GM12878 (cell line): ENCODE measurements around the gene VPS52. TPM values are rescaled to one million over a fixed set of nuclear protein-coding genes. Genes with fewer than 3 reads are reported as not detected.
A peak's percentile ranks its signal among the peaks of the same experiment; 100 is the strongest.

ENCODE experiments used
- CREM ChIP-seq: IDR thresholded peaks from 2 replicates; pipeline ENCODE4 v1.6.1; 2014; ENCODE audit warnings: antibody characterized with exemption, low read depth
- DPF2 ChIP-seq: fragments of 450-650 bp; IDR thresholded peaks from 2 replicates; pipeline ENCODE4 v1.6.1; 2017; ENCODE audit warnings: mild to moderate bottlenecking
- FOXK2 ChIP-seq: fragments of 450-650 bp; IDR thresholded peaks from 2 replicates; pipeline ENCODE4 v1.6.1; 2017; ENCODE audit warnings: mild to moderate bottlenecking, moderate library complexity
- IKZF1 ChIP-seq: fragments of 450-650 bp; conservative IDR thresholded peaks from 2 replicates; pipeline ENCODE4 v1.6.1; 2017; ENCODE audit warnings: antibody characterized with exemption, mild to moderate bottlenecking
- MEF2A ChIP-seq: IDR thresholded peaks from 2 replicates; pipeline ENCODE4 v1.6.1; 2011; ENCODE audit warnings: low read depth, mild to moderate bottlenecking, low read length, moderate library complexity; ENCODE audit not compliant: insufficient read depth
- MTA2 ChIP-seq: fragments of 450-650 bp; IDR thresholded peaks from 2 replicates; pipeline ENCODE4 v1.6.1; 2016; ENCODE audit warnings: low read depth, mild to moderate bottlenecking, moderate library complexity
- NFYB ChIP-seq: IDR thresholded peaks from 2 replicates; pipeline ENCODE4 v1.6.1; 2011; ENCODE audit warnings: low read depth, mild to moderate bottlenecking, low read length, improper control_type of control experiment, moderate library complexity; ENCODE audit not compliant: insufficient read depth
- POLR2AphosphoS2 ChIP-seq: IDR thresholded peaks from 2 replicates; pipeline ENCODE4 v1.6.1; 2011; ENCODE audit warnings: low read depth, mild to moderate bottlenecking, low read length, improper control_type of control experiment, moderate library complexity
- POLR2AphosphoS5 ChIP-seq: IDR thresholded peaks from 2 replicates; pipeline ENCODE4 v1.6.1; 2011; ENCODE audit warnings: mild to moderate bottlenecking, low read length, inconsistent platforms
- RBBP5 ChIP-seq: fragments of 200-600 bp; sonication (generic); conservative IDR thresholded peaks from 2 replicates; pipeline ENCODE4 v1.6.1; 2016
- RELB ChIP-seq: fragments of 450-650 bp; IDR thresholded peaks from 2 replicates; pipeline ENCODE4 v1.6.1; 2017; ENCODE audit warnings: low read depth, mild to moderate bottlenecking, moderate library complexity
- TAF1 ChIP-seq: IDR thresholded peaks from 2 replicates; pipeline ENCODE4 v1.6.1; 2011; ENCODE audit warnings: mild to moderate bottlenecking, low read depth, low read length, borderline replicate concordance
- TCF3 ChIP-seq: IDR thresholded peaks from 2 replicates; pipeline ENCODE4 v1.6.1; 2012; ENCODE audit warnings: low read depth, mild to moderate bottlenecking, low read length, borderline replicate concordance; ENCODE audit not compliant: insufficient read depth
- ZBTB33 ChIP-seq: fragments of 450-650 bp; IDR thresholded peaks from 2 replicates; pipeline ENCODE4 v1.6.1; 2017; ENCODE audit warnings: mild to moderate bottlenecking
- ZNF384 ChIP-seq: IDR thresholded peaks from 2 replicates; pipeline ENCODE4 v1.6.1; 2012; ENCODE audit warnings: low read depth, mild to moderate bottlenecking, low read length, improper control_type of control experiment, borderline replicate concordance
- ZNF622 ChIP-seq: fragments of 450-650 bp; IDR thresholded peaks from 2 replicates; pipeline ENCODE4 v1.6.1; 2017; ENCODE audit warnings: mild to moderate bottlenecking, inconsistent platforms
- polyA plus RNA-seq, 11 experiments: library from polyadenylated mRNA; depleted of rRNA in 4 of 11; unstranded in 6 of 11; stranded (reverse) in 5 of 11; fragments of >200 nt; fragmentation: Nextera tagmentation in 4 of 11; fragmentation: Illumina TruSeq in 1 of 11; extraction: Ambion mirVana in 4 of 11; extraction: Trizol in 1 of 11; gene quantifications; 1 replicate in 1 of 11; 2 replicates in 10 of 11; pipeline versions ENCODE4 v1.2.1 to v1.2.3, GENCODE V29; 2011 to 2016; ENCODE audit warnings: inconsistent platforms in 2 of 11, missing spikeins in 2 of 11, low read depth in 1 of 11
- total RNA-seq, 4 experiments: library from RNA; depleted of rRNA in 3 of 4; stranded (reverse); fragments of >200 nt in 3 of 4; fragmentation: Illumina TruSeq in 1 of 4; extraction: Trizol in 1 of 4; gene quantifications; 2 replicates each; pipeline versions ENCODE4 v1.2.1 to v1.2.3, GENCODE V29; 2013 to 2021
- TF ChIP-seq, protein P1 (sequence below): IDR thresholded peaks from 2 replicates; pipeline ENCODE4 v1.6.1; 2012; ENCODE audit warnings: mild to moderate bottlenecking, low read depth, low read length
- TF ChIP-seq, protein P2 (sequence below): fragments of 150-350 bp; IDR thresholded peaks from 2 replicates; pipeline ENCODE4 v1.6.1; 2014; ENCODE audit warnings: mild to moderate bottlenecking, low read depth, low read length
- TF ChIP-seq, protein P3 (sequence below): IDR thresholded peaks from 2 replicates; pipeline ENCODE4 v1.6.1; 2011; ENCODE audit warnings: low read depth, mild to moderate bottlenecking, low read length, moderate library complexity, borderline replicate concordance; ENCODE audit errors: extremely low read depth

The VPS52 gene
- total and polyA plus RNA-seq, 10 of the 15 experiments (the other 5 are each of a cell fraction or from before 2014, with no cell fraction given): 11.3 to 52.7 (median 36.7) TPM

DNA sequence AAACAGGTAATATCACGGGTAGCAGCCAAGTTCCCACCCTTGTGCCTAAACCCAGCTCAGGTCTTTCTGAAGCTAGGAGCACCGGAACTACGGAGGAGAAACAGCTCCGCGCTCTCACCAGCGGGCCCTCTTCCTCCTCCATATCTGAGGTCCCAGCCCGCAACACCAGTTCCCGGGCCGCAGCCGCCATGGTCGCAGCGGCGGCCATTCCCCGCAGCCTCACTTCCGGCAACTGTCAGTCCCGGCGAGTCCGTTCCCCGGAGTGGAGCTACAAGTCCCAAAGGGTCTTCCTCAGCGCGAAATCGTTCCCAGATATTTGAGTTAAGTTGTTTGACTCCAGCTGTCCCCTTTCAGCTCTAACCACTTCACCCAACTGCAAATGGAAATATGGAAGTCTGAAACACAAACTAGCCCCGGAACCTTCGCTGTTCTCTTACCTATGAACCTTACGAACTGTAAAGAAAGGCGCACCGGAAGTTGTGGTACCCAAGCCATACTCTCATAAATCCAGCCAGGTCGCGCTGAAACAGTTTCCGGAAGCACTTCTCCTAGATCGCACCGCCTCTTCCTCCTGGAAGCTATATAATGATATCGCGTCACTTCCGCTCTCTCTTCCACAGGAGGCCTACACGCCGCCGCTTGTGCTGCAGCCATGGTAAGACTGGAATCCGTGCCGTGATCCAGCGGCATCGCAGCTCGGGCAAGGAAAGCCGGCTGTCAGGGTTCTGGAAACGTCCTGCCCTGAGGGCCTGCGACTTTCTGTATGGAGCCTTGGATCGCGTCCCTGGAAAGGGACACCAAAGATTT, at the start of gene VPS52, which contains the start of gene RPS18 (continued):
- TF ChIP-seq ZBTB33: no peak
- no peak for TF ChIP-seq ZNF384
- TF ChIP-seq TAF1: peak; percentile 98
- TF ChIP-seq, protein P1, sequence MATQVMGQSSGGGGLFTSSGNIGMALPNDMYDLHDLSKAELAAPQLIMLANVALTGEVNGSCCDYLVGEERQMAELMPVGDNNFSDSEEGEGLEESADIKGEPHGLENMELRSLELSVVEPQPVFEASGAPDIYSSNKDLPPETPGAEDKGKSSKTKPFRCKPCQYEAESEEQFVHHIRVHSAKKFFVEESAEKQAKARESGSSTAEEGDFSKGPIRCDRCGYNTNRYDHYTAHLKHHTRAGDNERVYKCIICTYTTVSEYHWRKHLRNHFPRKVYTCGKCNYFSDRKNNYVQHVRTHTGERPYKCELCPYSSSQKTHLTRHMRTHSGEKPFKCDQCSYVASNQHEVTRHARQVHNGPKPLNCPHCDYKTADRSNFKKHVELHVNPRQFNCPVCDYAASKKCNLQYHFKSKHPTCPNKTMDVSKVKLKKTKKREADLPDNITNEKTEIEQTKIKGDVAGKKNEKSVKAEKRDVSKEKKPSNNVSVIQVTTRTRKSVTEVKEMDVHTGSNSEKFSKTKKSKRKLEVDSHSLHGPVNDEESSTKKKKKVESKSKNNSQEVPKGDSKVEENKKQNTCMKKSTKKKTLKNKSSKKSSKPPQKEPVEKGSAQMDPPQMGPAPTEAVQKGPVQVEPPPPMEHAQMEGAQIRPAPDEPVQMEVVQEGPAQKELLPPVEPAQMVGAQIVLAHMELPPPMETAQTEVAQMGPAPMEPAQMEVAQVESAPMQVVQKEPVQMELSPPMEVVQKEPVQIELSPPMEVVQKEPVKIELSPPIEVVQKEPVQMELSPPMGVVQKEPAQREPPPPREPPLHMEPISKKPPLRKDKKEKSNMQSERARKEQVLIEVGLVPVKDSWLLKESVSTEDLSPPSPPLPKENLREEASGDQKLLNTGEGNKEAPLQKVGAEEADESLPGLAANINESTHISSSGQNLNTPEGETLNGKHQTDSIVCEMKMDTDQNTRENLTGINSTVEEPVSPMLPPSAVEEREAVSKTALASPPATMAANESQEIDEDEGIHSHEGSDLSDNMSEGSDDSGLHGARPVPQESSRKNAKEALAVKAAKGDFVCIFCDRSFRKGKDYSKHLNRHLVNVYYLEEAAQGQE: peak; percentile 35; the same call in 1 of the 2 replicates
- peak; percentile 74 for TF ChIP-seq MTA2
- TF ChIP-seq RELB: peak; percentile 99
- TF ChIP-seq CREM: peak; percentile 97
- TF ChIP-seq, protein P2, sequence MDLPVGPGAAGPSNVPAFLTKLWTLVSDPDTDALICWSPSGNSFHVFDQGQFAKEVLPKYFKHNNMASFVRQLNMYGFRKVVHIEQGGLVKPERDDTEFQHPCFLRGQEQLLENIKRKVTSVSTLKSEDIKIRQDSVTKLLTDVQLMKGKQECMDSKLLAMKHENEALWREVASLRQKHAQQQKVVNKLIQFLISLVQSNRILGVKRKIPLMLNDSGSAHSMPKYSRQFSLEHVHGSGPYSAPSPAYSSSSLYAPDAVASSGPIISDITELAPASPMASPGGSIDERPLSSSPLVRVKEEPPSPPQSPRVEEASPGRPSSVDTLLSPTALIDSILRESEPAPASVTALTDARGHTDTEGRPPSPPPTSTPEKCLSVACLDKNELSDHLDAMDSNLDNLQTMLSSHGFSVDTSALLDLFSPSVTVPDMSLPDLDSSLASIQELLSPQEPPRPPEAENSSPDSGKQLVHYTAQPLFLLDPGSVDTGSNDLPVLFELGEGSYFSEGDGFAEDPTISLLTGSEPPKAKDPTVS: 0 out of 2 replicates have a peak, but pooled peaks have one; percentile 15
- peak; percentile 53 for TF ChIP-seq DPF2
- peak; percentile 92 for TF ChIP-seq IKZF1
- TF ChIP-seq, protein P3, sequence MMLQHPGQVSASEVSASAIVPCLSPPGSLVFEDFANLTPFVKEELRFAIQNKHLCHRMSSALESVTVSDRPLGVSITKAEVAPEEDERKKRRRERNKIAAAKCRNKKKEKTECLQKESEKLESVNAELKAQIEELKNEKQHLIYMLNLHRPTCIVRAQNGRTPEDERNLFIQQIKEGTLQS: no peak
- peak; percentile 98 for TF ChIP-seq RBBP5
- peak; percentile 72; the same call in 1 of the 2 replicates for TF ChIP-seq TCF3
- 0 out of 2 replicates have a peak, but pooled peaks have one; percentile 30 for TF ChIP-seq MEF2A
- TF ChIP-seq FOXK2: peak; percentile 92
- peak; percentile 99 for TF ChIP-seq POLR2AphosphoS2
- peak; percentile 100 for TF ChIP-seq POLR2AphosphoS5
- no peak for TF ChIP-seq ZNF622
- TF ChIP-seq NFYB: no peak
